A549 (cell line): ENCODE results near the gene TRPM5.

ENCODE experiments used
- CBX8 ChIP-seq: fragments of 200-600 bp; sonication (generic); IDR thresholded peaks from 2 replicates; pipeline ENCODE4 v1.6.1; 2016
- CEBPB ChIP-seq, 2 experiments: fragments of >200 bp in 1 of 2; sonication (Bioruptor Twin) in 1 of 2; formaldehyde crosslinking in 1 of 2; IDR thresholded peaks; 2 replicates each; pipeline ENCODE4 v1.6.1; 2012 to 2016
- CTCF ChIP-seq: fragments of >200 bp; sonication (Bioruptor Twin); formaldehyde crosslinking; IDR thresholded peaks from 3 replicates; pipeline ENCODE4 v1.5.1; 2016
- HDAC2 ChIP-seq: fragments of 200-600 bp; sonication (generic); IDR thresholded peaks from 2 replicates; pipeline ENCODE4 v1.6.1; 2016
- KDM1A ChIP-seq: fragments of 200-600 bp; sonication (generic); IDR thresholded peaks from 2 replicates; pipeline ENCODE4 v1.6.1; 2016; ENCODE audit warnings: low read depth, mild to moderate bottlenecking
- MAZ ChIP-seq: fragments of 150-350 bp; IDR thresholded peaks from 2 replicates; pipeline ENCODE4 v1.6.1; 2014; ENCODE audit warnings: antibody characterized with exemption, low read depth, low read length, borderline replicate concordance
- NPAS2 ChIP-seq: fragments of 250-450 bp; sonication (Bioruptor Pico); IDR thresholded peaks from 2 replicates; pipeline ENCODE4 v1.8.0; 2022; ENCODE audit warnings: mild to moderate bottlenecking, moderate library complexity, borderline replicate concordance
- POLR2A ChIP-seq: IDR thresholded peaks from 2 replicates; pipeline ENCODE4 v1.6.1; 2012; ENCODE audit warnings: mild to moderate bottlenecking, low read length
- TP53 ChIP-seq: fragments of 250-450 bp; sonication (Bioruptor Pico); IDR thresholded peaks from 2 replicates; pipeline ENCODE4 v1.5.0; 2021; ENCODE audit warnings: mild to moderate bottlenecking, moderate library complexity
- USF2 ChIP-seq: fragments of 450-650 bp; IDR thresholded peaks from 2 replicates; pipeline ENCODE4 v1.6.1; 2014; ENCODE audit warnings: antibody characterized with exemption

- no peak for TF ChIP-seq CBX8
- no peak for TF ChIP-seq CTCF
- no peak for TF ChIP-seq POLR2A
- TF ChIP-seq CEBPB (IDR thresholded peaks at IDR 0.05): no peak
- TF ChIP-seq USF2: no peak
- TF ChIP-seq KDM1A: no peak
- no peak for TF ChIP-seq HDAC2
- no peak for TF ChIP-seq TP53
- no peak for TF ChIP-seq MAZ
- TF ChIP-seq NPAS2 (CRISPR knock-in tag): no peak
Measured at GRCh38 chr11:2443406-2443805, 908 bp downstream of the TRPM5 start.
